C4-2B (cell line): Measurements from ENCODE around the gene FLII.

Experiments
- H3K27ac ChIP-seq: fragments of 450-650 bp; 2 replicates; pipeline ENCODE4 v1.5.1; 2017
- CTCF ChIP-seq: fragments of 450-650 bp; conservative IDR thresholded peaks from 2 replicates; pipeline ENCODE4 v1.5.1; 2017; ENCODE audit warnings: mild to moderate bottlenecking
- ZFX ChIP-seq: fragments of 450-650 bp; IDR thresholded peaks from 2 replicates; pipeline ENCODE4 v1.6.1; 2017

The FLII gene

GRCh38 chr17:18257268-18257981 lies 1.1 kb downstream of the FLII start:
- H3K27ac ChIP-seq = peak overlapping the region; percentile 95
- TF ChIP-seq ZFX (no peak), CTCF (no peak)

DNA sequence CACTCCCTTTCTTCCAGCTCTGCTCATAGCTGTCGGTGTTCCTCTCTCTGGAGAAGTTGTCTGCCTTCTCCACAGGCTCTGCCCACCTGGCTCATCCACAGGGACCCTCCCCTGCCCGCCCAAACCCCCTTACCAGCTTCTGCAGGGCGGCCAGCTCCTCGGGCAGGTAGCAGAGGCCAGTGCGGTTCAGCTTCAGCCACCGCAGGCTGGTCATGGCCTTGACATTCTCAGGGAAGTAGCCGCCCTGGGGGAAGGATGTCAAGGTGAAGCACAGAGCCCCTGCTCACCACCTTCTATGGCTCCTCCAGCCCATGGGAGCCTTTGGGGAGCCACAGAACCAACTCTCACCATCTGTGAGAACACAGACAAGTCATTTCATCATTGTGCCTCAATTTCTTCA lies 1.8 kb downstream of the FLII start:
- H3K27ac ChIP-seq = peak overlapping the region; percentile 95
- TF ChIP-seq ZFX = no peak
- no peak for TF ChIP-seq CTCF

GRCh38 chr17:18256351-18256750 lies 2.2 kb downstream of the FLII start:
- peak overlapping the region; percentile 95; the same call in 1 of the 2 replicates for H3K27ac ChIP-seq
- TF ChIP-seq CTCF = no peak
- TF ChIP-seq ZFX = no peak

GRCh38 chr17:18254888-18255649 lies 3.5 kb downstream of the FLII start:
- no peak; the same call in 1 of the 2 replicates for TF ChIP-seq CTCF
- TF ChIP-seq ZFX = no peak
- no peak overlapping the region for H3K27ac ChIP-seq

DNA sequence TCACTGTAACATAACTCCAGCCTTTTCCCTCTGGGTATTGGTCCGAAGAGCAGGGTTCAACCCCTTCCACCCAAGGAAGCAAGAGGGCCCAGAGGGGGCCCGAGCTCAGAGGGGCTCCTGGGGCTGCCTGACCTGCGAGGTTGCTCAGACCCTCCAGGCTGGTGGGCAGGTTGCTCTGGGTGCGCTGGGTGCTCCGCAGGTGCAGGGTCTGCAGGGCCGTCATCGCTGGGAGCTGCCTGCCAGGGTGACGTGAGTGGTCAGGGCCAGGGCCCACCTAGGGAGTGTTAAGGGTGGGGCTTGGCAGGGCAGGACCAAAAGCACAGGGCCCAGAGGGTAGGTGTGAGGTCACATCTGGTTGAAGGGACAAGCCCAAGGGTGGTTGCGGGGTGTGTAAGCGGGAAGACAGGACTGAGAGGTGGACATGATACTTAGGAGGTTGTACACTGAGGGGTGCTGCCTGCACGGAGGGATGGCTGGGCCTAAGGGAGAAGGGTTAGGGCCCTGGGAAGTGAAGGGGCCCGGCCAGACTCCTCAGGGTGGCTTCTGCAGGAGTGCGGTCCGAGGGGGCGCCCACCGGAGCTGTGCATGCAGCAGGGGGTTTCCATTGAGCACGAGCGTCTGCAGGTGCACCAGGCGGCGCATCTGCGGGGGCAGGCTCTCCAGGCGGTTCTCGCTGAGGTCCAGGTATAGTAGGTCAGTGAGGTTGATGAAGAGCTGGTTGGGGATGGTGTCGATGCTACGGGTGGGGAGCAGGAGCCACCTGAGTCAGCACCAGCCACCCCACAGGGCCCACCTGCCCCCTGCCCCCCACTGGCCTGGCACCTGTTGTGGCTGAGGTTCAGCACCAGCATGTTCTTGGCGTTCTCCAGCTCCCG lies 4.4 kb downstream of the FLII start:
- H3K27ac ChIP-seq = no peak overlapping the region
- no peak for TF ChIP-seq CTCF
- TF ChIP-seq ZFX = no peak

- TF ChIP-seq CTCF (no peak), ZFX (no peak)
- no peak overlapping the region for H3K27ac ChIP-seq
Observed at GRCh38 chr17:18253187-18253884, 5.2 kb downstream of the FLII start.
